HG03095 (cell line): Measurements from ENCODE around the gene HTR2C.
"Not testable (repeated sequence)": the region's sequence is repeated elsewhere in the genome, so short reads cannot be mapped to it uniquely, and the experiment has no call there.

Experiments used
- ATAC-seq: cut with Tn5 transposase; IDR thresholded peaks from one replicate; pipeline ENCODE4 v1.9.1; 2021; ENCODE audit warnings: moderate library complexity; ENCODE audit not compliant: unreplicated experiment

The HTR2C gene

DNA sequence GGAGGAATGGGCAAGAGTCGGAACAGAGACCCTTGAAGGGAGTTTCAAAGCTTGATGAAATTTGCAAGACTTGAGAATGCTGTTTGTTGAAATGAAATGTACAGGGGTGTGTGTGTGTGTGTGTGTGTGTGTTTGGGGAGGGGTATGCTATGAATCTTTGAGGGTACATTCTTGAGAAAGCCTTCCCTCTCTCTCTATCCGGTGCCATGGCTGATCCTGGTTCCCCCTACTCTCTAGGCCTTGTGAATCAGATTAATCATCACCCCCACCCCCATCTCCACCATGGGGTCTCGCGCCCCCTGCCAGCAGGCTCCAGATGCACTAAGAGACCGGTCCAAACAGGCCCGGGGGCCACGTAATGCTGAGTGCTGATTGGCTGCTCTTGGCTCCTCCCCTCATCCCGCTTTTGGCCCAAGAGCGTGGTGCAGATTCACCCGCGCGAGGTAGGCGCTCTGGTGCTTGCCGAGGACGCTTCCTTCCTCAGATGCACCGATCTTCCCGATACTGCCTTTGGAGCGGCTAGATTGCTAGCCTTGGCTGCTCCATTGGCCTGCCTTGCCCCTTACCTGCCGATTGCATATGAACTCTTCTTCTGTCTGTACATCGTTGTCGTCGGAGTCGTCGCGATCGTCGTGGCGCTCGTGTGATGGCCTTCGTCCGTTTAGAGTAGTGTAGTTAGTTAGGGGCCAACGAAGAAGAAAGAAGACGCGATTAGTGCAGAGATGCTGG lies at the start of gene HTR2C:
TSS of gene HTR2C (plus strand) at position 441 of the 729 bp plus-strand sequence. CDS start 142,851 bp downstream, outside the sequence.
- ATAC-seq: no peak

DNA sequence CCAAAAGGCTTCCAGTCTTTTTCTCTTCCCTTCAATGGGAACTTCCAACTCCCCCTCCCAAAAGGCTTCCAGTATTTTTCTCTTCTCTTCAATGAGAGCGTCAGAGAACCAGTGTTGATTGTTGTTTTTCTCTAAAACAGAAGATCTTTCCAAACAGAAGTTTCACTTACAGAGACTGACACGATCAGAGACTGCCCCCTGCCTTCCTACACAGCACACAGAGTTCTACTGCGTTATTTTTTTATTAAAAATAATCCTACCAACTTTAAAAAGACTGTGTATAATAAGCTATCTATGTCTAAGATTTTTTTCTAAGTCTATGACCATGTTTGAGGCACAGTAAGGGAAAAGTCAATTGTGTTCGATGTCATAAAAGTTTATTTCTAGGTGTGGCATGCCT lies 3.5 kb upstream of the HTR2C start:
- no peak for ATAC-seq

DNA sequence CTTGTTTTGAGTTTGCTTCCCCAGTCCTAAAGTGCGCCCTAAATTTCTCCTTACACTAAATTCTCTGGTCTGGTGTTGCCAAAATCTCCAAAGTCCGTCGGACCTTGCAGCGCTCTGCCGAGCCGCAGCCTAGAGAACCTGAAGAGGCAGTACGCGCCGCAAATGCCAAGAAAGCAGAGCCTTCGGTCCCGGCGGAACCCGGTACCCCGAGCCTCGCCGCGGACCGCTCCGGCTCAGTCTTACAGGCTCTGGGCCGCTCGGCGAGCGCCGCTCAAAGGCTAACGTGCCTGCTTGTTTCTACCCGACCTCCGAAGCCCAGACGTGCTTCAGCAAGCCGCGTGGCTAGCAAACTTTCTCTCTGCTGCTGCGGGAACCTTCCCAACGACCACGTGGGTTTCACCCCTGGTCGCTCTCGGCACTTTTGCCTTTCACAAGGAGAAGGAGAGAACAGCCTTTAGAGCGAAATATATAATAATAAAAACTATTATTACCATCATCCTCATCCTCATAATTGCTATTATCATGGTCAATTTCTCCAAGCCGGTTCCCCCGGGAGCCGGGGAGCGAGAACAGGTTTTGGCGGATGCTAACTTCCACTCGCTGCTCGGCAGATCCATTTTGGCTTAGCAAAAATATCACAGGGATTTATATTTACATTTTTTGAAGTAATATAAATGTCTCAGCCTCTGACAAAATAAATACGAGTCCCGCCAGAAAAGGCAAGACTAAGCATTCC lies 2.2 kb upstream of the HTR2C start:
- no peak for ATAC-seq

DNA sequence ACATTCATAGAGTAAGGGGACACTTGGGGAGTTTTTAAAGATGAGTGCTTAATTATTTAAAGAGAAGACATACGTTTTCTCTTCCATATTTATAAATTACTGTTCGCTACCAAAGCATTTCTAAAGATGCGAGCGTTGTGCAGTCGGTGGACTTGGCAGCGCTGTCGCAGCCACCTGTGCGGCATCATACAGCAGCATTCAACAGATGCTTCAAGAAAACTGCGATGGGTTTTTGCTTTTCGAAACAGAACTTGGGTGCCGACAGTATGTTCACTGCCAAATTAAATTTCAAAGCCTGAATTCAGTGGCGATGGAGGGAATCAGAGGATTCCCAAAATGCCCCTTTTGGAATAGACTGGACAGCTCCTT lies 1.6 kb upstream of the HTR2C start:
- no peak for ATAC-seq

DNA sequence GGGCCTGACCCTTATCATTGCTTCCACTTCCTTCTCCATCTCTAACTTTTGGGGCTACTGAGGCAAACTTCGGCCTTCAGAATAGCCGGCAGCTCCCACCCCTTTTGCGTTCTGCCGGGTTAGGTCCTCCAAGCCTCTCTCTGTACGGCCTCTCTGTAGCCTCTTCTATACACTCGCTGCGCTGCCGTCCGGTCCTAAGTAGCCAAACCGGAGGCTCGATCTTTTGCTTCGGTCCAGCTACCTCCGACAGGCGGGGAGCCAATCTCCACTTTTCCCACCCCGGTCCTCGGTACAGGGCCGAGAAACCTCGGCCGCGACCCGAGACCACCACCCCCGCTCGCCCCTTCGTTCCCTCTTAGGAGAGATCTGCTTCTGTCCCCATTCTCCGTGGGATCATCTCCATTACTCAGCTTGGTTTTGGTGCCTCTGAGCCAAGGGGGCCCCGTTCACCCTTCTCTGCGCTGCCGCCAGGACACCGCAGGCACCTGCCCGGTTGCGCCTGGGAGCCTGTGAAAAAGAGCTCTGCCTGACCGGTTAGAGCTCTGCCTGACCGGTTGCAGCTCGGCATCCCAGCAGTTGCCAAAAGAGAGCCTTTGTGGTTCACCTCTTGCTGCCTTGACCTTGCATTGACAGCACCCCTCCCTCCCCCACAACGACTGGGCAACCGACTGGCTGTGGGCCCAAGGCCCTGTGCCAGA lies 1.0 kb upstream of the HTR2C start:
- no peak for ATAC-seq

DNA sequence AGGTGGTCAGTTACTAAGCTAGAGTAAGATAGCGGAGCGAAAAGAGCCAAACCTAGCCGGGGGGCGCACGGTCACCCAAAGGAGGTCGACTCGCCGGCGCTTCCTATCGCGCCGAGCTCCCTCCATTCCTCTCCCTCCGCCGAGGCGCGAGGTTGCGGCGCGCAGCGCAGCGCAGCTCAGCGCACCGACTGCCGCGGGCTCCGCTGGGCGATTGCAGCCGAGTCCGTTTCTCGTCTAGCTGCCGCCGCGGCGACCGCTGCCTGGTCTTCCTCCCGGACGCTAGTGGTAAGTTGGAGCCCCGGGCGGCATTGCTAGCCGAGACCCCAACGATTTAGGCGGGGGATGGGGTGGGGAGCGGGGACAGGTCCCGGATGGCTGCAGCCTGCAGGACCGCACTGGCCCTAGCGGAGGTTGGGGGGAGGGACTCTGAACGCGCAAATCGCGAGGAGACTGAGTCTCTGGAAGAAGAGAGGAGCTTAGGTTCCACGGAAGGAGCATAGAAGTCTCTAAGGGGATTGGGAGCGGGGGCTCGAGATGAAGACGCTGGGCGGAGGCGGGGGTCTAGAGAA lies 573 bp downstream of the HTR2C start:
- no peak for ATAC-seq

DNA sequence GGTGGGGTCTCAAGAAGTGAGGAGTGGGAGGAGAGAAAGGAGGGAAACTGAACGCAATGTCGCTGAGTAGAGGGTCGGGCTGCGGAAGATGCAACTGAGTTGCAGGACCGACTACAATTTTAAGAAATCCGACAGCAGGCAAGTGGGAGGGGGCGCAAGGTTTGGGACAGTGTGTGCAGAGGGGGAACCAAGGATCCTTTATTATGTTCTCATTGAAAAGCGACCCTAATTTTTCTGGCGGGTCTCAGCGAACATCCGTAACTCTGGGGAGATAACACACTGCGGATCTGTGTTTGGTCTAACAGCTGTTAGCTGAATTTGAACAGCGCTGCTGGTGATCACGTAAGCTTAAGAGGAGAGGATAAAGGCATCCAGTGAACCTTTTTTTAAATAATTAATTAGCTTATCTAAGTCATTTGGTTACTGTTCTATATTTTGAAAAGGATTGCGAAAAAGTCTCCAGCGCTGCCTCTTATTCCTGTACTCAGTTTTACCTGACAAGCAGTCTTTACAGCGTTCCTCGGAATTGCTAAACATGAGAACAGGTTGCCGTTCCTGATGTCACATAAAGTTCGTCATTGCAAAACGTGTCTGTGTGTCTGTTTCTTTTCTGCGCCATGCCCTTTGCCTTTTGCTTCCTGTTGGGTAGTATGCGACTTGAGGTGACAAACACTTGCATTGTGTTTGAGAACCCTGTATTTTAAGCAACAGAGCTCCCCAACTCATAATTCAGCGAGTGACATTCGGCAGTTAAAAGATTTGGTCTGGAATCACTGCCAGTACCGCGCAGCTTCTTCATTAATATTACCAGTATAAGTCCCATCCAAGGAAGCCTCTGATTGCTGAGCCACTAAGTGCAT lies 1.3 kb downstream of the HTR2C start:
- no peak for ATAC-seq

DNA sequence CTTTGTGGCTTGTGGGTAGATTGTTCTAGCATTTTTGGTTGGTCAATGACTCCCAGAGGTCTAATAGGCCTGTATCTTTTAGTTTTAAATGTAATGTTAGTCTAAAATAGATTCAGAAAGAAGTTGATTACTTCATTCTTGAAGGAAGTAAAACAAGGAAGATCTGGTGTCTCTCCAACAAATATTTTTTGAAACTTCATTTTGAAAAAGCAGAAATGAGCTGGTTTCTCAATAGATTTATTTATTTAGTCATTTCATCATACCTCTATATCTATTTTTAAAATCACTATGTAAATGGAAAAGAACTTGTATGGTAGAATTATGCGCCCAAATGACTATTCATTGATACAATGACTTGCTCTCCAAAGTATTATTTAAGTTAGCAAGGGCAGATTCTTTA lies 7.2 kb downstream of the HTR2C start:
- ATAC-seq: no peak

DNA sequence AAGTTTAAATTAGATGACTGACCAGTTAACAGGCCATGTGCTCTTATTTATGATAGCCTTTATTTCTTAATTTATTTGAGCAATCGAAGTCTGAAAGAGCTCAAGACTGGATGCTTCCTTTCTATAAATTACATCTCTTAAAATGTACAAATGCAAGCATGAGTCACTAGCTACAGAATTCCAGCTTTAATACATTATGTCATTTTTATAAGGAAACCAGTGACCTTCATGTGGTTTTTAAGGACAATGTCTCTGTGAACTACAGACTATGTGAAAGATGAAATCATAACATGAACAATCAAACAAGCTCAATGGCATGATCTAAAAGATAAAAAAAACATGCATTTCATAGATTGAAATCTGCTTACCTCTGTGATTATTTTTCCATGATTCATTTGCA lies 15.4 kb downstream of the HTR2C start:
- ATAC-seq: no peak

DNA sequence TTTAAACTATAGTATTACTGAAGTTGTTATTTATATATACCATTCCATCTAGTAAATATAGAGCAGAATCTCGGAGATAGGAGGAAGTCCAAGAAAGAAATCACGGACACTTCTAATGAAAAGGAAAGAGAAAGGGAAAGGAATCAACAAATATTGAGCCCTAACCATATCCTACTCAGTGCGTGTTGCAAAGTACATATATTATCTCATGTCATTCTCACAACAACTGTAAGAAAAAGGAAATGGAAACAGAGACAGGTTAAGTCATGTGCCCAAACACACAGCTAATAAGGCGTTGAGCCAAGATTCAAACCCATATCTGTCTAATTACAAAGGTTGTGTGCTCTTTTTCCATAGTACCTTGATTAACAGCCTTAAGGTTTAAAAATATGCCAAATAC lies 16.0 kb downstream of the HTR2C start:
- ATAC-seq: no peak

DNA sequence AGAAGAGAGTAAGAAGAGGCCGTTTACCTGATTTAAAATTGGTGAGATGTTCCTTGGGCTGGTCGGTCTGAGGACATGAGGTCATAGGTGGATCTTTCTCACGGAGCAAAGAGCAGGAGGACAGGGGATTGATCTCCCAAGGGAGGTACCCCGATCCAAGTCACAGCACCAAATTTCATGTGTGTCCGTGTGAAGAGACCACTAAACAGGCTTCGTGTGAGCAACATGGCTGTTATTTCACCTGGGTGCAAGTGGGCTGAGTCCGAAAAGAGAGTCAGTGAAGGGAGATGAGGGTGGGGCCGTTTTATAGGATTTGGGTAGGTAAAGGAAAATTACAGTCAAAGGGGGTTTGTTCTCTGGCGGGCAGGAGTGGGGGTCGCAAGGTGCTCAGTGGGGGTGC lies 22.7 kb downstream of the HTR2C start:
- not testable (repeated sequence) for ATAC-seq

DNA sequence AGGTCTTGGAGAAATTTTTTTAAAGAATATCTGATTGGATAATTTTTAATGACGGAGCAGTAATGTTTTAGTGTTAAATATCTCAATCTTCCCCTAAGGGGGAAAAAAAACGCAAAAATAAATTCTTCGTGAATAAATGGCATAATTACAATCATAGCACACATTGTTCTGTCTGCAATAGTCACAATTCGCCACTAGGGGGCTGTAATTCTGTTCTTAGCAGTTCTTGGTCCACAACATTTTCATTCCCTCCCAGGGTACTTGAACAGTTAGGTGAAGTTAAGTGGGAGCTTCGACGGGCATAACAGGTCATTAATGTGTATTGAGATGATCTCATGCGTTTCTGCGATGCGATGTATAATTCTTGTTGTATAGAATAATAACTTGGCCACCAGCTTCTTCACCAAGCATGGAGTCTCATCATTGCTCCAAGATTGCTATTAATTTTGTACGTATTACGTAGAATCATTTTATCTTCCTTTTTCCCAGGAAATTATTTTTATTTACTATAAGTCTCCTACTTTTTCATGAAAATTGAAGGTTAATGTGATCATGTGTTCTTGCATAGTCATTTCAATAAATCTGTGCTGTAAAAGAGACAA lies 27.2 kb downstream of the HTR2C start:
- peak; percentile 68 for ATAC-seq

DNA sequence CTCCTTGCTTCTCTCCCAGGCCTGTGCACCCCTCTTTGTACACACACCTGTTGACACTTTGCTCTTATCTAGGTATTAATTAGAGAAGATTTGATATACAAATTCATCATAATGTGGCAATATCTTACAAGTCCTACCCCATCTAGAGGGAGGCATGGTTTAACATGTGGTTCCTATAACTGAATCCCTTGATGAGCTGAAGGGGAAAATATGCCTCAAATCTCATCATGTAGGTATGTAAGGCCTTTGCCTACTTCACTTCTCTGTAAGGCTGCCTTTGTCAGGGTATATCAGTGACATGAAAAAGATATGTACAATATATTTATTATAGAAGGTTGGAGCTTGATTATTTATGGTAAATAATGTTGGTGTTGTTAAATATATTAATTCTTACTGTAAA lies 31.9 kb downstream of the HTR2C start:
- ATAC-seq: no peak

DNA sequence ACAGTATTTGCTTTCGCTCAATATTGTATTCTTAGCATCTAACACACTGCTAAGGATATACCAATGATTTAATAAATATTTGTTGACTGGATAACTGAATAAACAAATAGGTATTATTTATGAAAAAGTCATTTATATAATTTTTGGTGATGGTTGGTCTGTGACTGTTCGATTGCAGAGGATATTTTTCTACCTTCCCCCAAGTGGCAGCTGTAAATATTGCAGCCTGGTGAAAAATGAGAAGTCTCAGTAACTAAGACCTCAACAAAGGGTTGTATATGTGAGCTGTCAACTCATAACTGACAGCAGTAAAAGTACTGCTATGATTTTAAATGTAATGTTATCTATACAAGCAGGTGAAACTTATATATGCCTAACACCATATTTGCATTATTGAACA lies 36.0 kb downstream of the HTR2C start:
- ATAC-seq: no peak

DNA sequence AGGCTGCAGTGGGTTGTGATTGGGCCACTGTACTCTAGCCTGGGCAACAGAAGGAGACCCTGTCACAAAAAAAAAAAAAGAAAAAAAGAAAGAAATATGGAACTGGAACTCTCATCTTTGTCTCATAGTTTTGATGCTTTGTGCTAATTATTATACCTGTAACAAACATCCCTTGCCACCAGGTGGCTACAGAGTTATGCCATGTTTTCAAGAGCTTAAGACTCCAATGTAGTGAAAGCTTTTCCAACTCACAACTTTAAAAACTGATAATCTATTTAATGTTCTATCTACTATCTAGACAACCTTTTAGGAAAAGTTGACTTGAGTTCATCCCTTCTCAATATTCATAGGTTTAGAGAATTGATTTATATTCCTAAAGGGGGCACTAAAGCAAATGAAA lies 42.4 kb downstream of the HTR2C start:
- no peak for ATAC-seq

DNA sequence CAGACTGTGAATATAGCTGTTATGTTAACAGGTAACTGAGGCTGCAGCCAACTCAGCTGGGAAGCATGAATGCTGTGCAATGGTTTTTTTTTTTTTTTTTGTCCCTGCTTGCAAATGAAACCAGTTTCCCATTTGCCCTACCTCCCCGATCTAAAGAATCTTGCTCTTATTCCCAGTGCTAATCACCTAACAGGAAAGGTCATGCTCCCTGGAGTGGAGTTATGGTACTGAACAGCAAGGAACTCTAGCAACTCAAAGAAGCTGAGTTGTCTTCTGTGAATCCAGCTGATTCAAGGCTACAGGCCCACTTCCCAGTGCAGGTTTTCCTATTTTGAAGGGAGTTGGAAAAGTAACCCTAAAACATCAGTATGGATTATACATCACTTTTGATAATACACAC lies 52.1 kb downstream of the HTR2C start:
- ATAC-seq: no peak

DNA sequence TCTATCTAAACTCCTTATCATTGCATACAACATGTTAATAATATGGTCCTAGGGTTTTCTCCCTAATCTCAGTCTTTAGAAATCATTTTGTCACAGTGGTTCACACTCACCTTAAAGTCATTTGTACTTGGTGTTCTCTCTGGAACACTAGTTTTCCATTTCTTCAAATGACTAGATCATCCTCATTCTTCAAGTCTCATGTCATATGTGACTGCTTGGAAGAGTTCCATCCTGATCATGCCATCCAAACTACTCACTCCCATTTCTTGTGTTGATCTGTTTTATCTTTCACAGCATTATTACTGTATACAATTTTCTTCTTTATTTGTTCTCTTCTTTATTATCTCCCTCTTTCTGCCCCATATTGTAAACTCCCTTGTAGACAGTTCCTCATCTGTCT lies 66.5 kb downstream of the HTR2C start:
- ATAC-seq: no peak

DNA sequence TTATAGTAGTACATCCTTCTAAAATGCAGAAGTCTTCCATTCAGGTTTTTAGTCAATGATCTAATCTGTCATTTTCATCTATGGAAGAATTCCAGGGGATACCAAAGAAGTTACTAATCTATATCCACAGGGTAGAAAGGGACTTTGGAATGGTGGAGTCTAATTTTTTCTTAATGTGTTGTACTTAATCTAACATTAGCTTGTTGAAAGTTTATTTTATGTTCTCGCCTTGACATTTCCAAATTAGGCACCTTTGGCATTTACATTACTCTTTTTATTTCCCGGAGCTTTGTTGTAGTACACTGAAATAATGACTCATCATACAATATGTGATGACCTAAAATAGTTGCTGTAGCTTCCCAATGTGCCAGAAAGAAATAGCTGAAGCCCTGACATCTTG lies 91.5 kb downstream of the HTR2C start:
- no peak for ATAC-seq

DNA sequence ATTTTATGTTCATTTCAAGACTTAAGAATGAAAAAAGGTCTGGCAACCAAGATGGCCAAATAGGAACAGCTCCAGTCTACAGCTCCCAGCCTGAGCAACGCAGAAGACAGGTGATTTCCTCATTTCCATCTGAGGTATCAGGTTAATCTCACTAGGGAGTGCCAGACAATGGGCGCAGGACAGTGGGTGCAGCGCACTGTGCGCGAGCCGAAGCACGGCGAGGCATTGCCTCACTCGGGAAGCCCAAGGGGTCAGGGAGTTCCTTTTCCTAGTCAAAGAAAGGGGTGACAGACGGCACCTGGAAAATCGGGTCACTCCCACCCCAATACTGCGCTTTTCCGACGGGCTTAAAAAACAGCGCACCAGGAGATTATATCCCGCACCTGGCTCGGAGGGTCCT lies 116.6 kb downstream of the HTR2C start:
- ATAC-seq: not testable (repeated sequence)

DNA sequence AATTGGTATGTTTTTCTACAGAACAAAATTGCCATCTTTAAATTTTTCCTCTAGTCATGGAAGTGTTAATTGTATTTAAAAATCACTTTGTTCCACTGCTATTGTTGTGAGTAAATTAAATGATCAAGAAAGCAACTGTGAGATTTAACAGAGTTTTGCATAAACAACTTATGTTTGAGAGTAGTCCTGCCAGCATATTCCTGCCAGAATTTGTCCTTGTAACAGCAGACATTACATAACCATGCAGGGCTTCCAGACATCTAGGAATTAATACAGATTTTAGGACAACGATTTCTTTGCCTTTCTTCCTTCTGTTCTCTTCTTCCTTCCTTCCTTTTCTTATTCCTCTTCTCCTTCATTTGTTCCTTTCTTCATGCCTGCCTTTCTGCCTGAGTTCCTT lies 125.5 kb downstream of the HTR2C start:
- no peak for ATAC-seq
